C4-2B (cell line): Measurements from ENCODE around the gene CDKL2.

Experiments used
- H3K27ac ChIP-seq: fragments of 450-650 bp; 2 replicates; pipeline ENCODE4 v1.5.1; 2017
- ZFX ChIP-seq: fragments of 450-650 bp; IDR thresholded peaks from 2 replicates; pipeline ENCODE4 v1.6.1; 2017
- TF ChIP-seq, protein P1 (sequence below): fragments of 450-650 bp; conservative IDR thresholded peaks from 2 replicates; pipeline ENCODE4 v1.5.1; 2017; ENCODE audit warnings: mild to moderate bottlenecking

Gene CDKL2

DNA sequence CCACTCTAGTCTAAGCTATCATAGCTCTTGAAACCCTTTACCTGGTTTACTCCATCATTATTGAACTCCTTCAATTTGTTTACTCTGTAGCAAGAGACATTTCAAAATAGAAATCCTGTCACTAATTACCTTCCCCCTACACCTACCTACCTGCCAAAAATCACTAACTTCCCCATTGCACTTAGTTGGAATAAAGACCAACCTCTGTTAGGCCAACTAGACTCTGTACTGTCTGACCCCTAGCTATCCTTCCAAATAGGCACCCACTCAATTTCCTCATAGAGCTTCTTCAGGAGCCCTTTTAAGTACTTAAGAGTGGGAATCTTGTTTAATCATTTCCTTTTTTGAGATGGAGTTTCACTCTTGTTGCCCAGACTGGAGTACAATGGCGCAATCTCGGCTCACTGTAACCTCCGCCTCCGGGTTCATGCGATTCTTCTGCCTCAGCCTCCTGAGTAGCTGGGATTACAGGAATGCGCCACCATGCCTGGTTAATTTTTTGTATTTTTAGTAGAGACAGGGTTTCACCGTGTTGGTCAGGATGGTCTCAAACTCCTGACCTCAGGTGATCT is 8.9 kb upstream of the CDKL2 start:
- H3K27ac ChIP-seq, result no peak overlapping the region
- no peak for TF ChIP-seq ZFX
- TF ChIP-seq, protein P1, sequence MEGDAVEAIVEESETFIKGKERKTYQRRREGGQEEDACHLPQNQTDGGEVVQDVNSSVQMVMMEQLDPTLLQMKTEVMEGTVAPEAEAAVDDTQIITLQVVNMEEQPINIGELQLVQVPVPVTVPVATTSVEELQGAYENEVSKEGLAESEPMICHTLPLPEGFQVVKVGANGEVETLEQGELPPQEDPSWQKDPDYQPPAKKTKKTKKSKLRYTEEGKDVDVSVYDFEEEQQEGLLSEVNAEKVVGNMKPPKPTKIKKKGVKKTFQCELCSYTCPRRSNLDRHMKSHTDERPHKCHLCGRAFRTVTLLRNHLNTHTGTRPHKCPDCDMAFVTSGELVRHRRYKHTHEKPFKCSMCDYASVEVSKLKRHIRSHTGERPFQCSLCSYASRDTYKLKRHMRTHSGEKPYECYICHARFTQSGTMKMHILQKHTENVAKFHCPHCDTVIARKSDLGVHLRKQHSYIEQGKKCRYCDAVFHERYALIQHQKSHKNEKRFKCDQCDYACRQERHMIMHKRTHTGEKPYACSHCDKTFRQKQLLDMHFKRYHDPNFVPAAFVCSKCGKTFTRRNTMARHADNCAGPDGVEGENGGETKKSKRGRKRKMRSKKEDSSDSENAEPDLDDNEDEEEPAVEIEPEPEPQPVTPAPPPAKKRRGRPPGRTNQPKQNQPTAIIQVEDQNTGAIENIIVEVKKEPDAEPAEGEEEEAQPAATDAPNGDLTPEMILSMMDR, result no peak

DNA sequence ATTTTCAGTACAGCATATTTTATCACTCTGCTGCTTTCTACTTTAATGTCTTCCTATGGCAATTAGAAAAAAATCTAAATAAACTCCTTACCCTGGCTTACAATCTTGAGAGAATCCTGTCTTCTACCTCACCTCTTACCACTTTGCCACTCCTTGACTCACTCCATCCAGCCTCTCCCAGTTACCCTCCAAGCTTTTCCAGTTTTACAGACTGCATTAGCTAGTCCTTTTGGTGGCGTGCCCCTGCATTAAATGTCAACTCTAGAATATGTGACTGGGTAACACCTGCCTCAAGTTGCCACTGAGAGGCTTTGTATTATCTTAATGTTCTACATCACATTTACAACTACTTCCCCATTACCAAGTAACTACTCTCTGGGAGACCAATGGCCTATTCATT is 7.5 kb upstream of the CDKL2 start:
- TF ChIP-seq ZFX, result no peak
- TF ChIP-seq, protein P1, result no peak
- no peak overlapping the region for H3K27ac ChIP-seq

GRCh38 chr4:75637176-75637575 is 6.8 kb upstream of the CDKL2 start:
- H3K27ac ChIP-seq, result no peak overlapping the region

DNA sequence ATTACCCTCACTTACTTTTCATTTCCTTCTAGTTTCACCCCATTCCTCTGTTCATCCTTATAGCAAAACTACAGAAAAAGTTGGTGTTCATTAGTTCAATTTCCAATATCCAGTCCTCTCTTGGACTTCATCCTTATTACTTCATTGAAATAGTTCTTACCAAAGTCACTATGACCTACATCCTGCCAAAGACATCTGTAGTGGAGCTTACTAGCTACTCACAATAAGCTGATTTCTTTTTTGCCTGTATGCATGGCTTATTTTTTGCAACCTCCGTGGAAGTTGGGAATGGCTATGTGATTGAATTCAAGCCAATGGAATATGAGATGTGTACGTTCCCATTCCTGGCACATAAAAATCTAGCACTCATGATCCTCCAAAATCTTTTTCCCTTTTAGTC is 4.6 kb upstream of the CDKL2 start:
- TF ChIP-seq ZFX, result no peak
- TF ChIP-seq, protein P1, result no peak
- no peak overlapping the region for H3K27ac ChIP-seq

More at GRCh38 chr4:75637176-75637575, 6.8 kb upstream of the CDKL2 start:
- TF ChIP-seq, protein P1, result no peak
- TF ChIP-seq ZFX, result no peak

DNA sequence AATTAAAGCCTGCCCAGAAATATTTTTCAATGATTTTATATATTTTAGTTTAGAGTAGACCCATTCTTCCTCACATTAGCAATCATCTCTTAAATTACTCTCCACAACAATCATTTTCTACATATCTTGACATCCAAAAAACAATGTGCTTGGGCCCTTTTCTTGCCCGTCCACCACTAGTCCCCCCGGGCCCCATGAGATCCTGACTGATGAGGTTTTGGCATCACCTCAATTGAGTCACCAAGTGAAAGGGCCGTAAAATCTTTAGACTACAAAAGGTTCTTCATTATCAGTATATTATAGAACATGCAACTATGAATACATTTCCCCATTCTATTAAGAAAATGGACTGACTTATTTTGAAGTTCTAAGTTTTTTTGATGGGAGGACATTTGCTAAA is 4.0 kb upstream of the CDKL2 start:
- TF ChIP-seq, protein P1, result no peak
- no peak for TF ChIP-seq ZFX
- H3K27ac ChIP-seq, result no peak overlapping the region

DNA sequence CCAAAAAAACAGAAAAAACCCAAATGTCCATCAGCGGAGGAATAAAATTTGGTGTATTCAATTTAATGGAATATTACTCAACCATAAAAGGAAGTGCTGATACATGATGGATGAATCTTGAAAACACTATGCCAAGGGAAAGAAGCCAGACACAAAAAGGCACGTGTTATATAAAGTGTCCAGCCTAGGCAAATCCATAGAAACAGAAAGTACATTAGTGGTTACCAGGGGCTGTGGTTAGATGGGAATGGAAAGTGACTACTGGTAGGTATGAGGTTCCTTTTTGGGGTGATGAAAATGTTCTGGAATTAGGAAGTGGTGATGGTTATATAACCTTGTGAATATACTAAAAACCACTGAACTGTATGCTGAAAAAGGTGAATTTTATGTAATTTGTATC is 3.5 kb upstream of the CDKL2 start:
- TF ChIP-seq, protein P1, result no peak
- TF ChIP-seq ZFX, result no peak
- no peak overlapping the region for H3K27ac ChIP-seq

GRCh38 chr4:75630937-75631329 is 605 bp upstream of the CDKL2 start:
- no peak overlapping the region for H3K27ac ChIP-seq
- TF ChIP-seq ZFX, result no peak
- TF ChIP-seq, protein P1, result no peak
